CD4-positive, alpha-beta T cell (primary cell): ENCODE measurements around the gene FOXC2. TPM values are rescaled to one million over a fixed set of nuclear protein-coding genes. Genes with fewer than 3 reads are reported as not detected.

Experiments used
- ATAC-seq: fragments of 200-7000 bp; cut with Tn5 transposase; one replicate; pipeline ENCODE4 v1.10.0; 2022; ENCODE audit warnings: mild to moderate bottlenecking; ENCODE audit not compliant: poor library complexity
- CTCF ChIA-PET: fragments of 350-600 bp; sonication (Branson Sonifier 250); formaldehyde crosslinking; loops from one replicate; lab custom pipeline; 2021; ENCODE audit warnings: antibody characterized with exemption, inconsistent platforms; lab: Charles Lee
- POLR2A ChIA-PET: fragments of 350-600 bp; sonication (Branson Sonifier 250); formaldehyde crosslinking; loops from one replicate; lab custom pipeline; 2021; ENCODE audit warnings: antibody characterized with exemption, inconsistent platforms; lab: Charles Lee
- DNase-seq, 14 experiments: peaks; one replicate each; pipeline ENCODE4 v3.0.0-alpha.2; 2013 to 2020; ENCODE audit warnings: mixed read lengths in 2 of 14
- H3K27ac ChIP-seq, 2 donors: one replicate each; pipeline versions ENCODE4 v1.5.1 to v1.7.0; 2013; ENCODE audit warnings: low read length in 2 of 2, low read depth in 1 of 2, mild to moderate bottlenecking in 1 of 2
- H3K27me3 ChIP-seq, 2 experiments: 1 replicate in 1 of 2; 2 replicates in 1 of 2; pipeline versions ENCODE4 v1.6.1 to v1.7.0; 2013; ENCODE audit warnings: low read length in 2 of 2, control low read depth in 1 of 2, mild to moderate bottlenecking in 1 of 2, moderate library complexity in 1 of 2; ENCODE audit not compliant: insufficient read depth in 2 of 2, control insufficient read depth in 1 of 2
- H3K36me3 ChIP-seq: one replicate; pipeline ENCODE4 v1.6.1; 2013; ENCODE audit warnings: low read length, control low read depth; ENCODE audit not compliant: insufficient read depth
- H3K4me1 ChIP-seq: one replicate; pipeline ENCODE4 v1.6.1; 2013; ENCODE audit warnings: low read length, control low read depth; ENCODE audit not compliant: insufficient read depth
- H3K4me3 ChIP-seq: one replicate; pipeline ENCODE4 v1.5.1; 2013; ENCODE audit warnings: mild to moderate bottlenecking, low read length, moderate library complexity
- H3K9me3 ChIP-seq, 2 experiments: 1 replicate in 1 of 2; 2 replicates in 1 of 2; pipeline versions ENCODE4 v1.6.1 to v1.7.0; 2013; ENCODE audit warnings: low read length in 2 of 2, mild to moderate bottlenecking in 2 of 2, control low read depth in 1 of 2, moderate library complexity in 1 of 2; ENCODE audit not compliant: control insufficient read depth in 1 of 2, insufficient read depth in 1 of 2
- H3K27ac Mint-ChIP-seq: one replicate; pipeline ENCODE4 v1.8.0; 2020; ENCODE audit warnings: mixed read lengths
- H3K27me3 Mint-ChIP-seq: one replicate; pipeline ENCODE4 v1.8.0; 2021; ENCODE audit warnings: mixed read lengths
- H3K36me3 Mint-ChIP-seq: one replicate; pipeline ENCODE4 v1.8.0; 2021; ENCODE audit warnings: low read depth, mixed read lengths
- H3K4me1 Mint-ChIP-seq: one replicate; pipeline ENCODE4 v1.8.0; 2021; ENCODE audit warnings: low read depth, mixed read lengths
- H3K4me3 Mint-ChIP-seq: one replicate; pipeline ENCODE4 v1.8.0; 2020; ENCODE audit warnings: mild to moderate bottlenecking, mixed read lengths
- H3K9me3 Mint-ChIP-seq: one replicate; pipeline ENCODE4 v1.8.0; 2020; ENCODE audit warnings: mixed read lengths
- intact Hi-C, 2 experiments: fragments of 100-400 bp; cut with DNase I in 1 of 2; cut with micrococcal nuclease in 1 of 2; formaldehyde crosslinking; loops; one replicate each; pipeline versions ENCODE4 v1.15.1 to v1.9.0; 2023 to 2025; cut with DNase I, micrococcal nuclease
- total RNA-seq, 174 experiments: library from RNA in 2 of 174; stranded (reverse) in 2 of 174; gene quantifications; one replicate each; pipeline ENCODE4 v1.2.3 and lab custom pipeline; 2021 to 2026
- TF ChIP-seq, protein P1 (sequence below): fragments of 200-600 bp; IDR thresholded peaks from one replicate; pipeline ENCODE4 v1.8.0; 2022; ENCODE audit warnings: antibody characterized with exemption, mild to moderate bottlenecking

FOXC2 gene
- total RNA-seq, 2 experiments from 2014 or later = 0.11 to 0.19 TPM

GRCh38 chr16:86608301-86608747 is 41.7 kb downstream of the FOXC2 start:
- no peak for ATAC-seq
- no peaks in the 10 kb centered on the region for H3K36me3 Mint-ChIP-seq
- H3K9me3 ChIP-seq = peaks cover 0 to 6% of the 10 kb centered on the region in 2 experiments
- H3K4me3 ChIP-seq = no peak overlapping the region
- no peaks in the 10 kb centered on the region for H3K9me3 Mint-ChIP-seq
- TF ChIP-seq, protein P1, sequence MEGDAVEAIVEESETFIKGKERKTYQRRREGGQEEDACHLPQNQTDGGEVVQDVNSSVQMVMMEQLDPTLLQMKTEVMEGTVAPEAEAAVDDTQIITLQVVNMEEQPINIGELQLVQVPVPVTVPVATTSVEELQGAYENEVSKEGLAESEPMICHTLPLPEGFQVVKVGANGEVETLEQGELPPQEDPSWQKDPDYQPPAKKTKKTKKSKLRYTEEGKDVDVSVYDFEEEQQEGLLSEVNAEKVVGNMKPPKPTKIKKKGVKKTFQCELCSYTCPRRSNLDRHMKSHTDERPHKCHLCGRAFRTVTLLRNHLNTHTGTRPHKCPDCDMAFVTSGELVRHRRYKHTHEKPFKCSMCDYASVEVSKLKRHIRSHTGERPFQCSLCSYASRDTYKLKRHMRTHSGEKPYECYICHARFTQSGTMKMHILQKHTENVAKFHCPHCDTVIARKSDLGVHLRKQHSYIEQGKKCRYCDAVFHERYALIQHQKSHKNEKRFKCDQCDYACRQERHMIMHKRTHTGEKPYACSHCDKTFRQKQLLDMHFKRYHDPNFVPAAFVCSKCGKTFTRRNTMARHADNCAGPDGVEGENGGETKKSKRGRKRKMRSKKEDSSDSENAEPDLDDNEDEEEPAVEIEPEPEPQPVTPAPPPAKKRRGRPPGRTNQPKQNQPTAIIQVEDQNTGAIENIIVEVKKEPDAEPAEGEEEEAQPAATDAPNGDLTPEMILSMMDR = no peak
- no peak overlapping the region for H3K4me3 Mint-ChIP-seq
- H3K4me1 ChIP-seq = peaks cover 3% of the 10 kb centered on the region
- POLR2A ChIA-PET = no interaction called here
- no peaks in the 10 kb centered on the region for H3K36me3 ChIP-seq
- DNase-seq = no peak
- peaks cover 5 to 13% of the 10 kb centered on the region in 2 experiments for H3K27me3 ChIP-seq
- CTCF ChIA-PET = no interaction called here
- no peak overlapping the region for H3K27ac Mint-ChIP-seq
- H3K27ac ChIP-seq = no peak overlapping the region
- peaks cover 8% of the 10 kb centered on the region for H3K4me1 Mint-ChIP-seq
- peaks cover 59% of the 10 kb centered on the region for H3K27me3 Mint-ChIP-seq
- intact Hi-C loops = no loop called here

DNA sequence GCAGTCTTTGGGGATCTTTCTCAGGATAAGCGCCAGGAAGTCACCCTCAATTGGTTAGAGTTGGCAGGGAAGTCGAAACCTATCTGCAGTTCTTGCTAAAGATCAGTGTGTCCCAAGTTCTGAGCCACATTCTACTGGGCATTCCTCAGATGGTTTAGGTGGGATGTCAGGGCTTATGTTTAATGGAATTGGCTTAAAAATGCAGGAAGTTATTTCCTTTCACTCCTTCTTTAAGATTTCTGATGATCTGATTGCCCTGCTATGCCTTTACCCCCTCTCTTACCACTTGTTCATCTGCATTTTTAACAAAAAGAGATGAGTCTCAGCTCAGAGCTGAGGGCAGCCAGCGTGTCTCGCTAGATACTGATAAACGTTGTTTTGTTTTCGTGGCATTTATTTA is 42.5 kb downstream of the FOXC2 start:
- no peaks in the 10 kb centered on the region for H3K9me3 Mint-ChIP-seq
- intact Hi-C loops = no loop called here
- Histone ChIP-seq H3K27me3 (peaks cover 4 to 13% of the 10 kb centered on the region in 2 experiments), H3K36me3 (no peaks in the 10 kb centered on the region), H3K4me3 (no peak overlapping the region), H3K27ac (no peak overlapping the region), H3K4me1 (peaks cover 3% of the 10 kb centered on the region), H3K9me3 (peaks cover 0 to 5% of the 10 kb centered on the region in 2 experiments)
- peaks cover 61% of the 10 kb centered on the region for H3K27me3 Mint-ChIP-seq
- H3K36me3 Mint-ChIP-seq = no peaks in the 10 kb centered on the region
- no peak overlapping the region for H3K27ac Mint-ChIP-seq
- TF ChIP-seq, protein P1 = no peak
- ATAC-seq = no peak
- POLR2A ChIA-PET = no interaction called here
- CTCF ChIA-PET = no interaction called here
- H3K4me1 Mint-ChIP-seq = peaks cover 8% of the 10 kb centered on the region
- DNase-seq = no peak
- no peak overlapping the region for H3K4me3 Mint-ChIP-seq

- ChIA-PET POLR2A (no interaction called here), CTCF (no interaction called here)
- Histone ChIP-seq H3K4me3 (no peak overlapping the region), H3K36me3 (no peaks in the 10 kb centered on the region), H3K27me3 (peaks cover 0 to 13% of the 10 kb centered on the region in 2 experiments), H3K4me1 (peaks cover 3% of the 10 kb centered on the region), H3K9me3 (no peaks in the 10 kb centered on the region), H3K27ac (no peak overlapping the region)
- intact Hi-C loops = no loop called here
- H3K4me1 Mint-ChIP-seq = peaks cover 7% of the 10 kb centered on the region
- no peak overlapping the region for H3K27ac Mint-ChIP-seq
- H3K4me3 Mint-ChIP-seq = no peak overlapping the region
- TF ChIP-seq, protein P1 = no peak
- no peaks in the 10 kb centered on the region for H3K9me3 Mint-ChIP-seq
- DNase-seq (no peak), ATAC-seq (no peak)
- peaks cover 56% of the 10 kb centered on the region for H3K27me3 Mint-ChIP-seq
- H3K36me3 Mint-ChIP-seq = no peaks in the 10 kb centered on the region
These were observed 43.0 kb downstream of the FOXC2 start for GRCh38 chr16:86609661-86610060.
